ENCODE measurements around the gene JAKMIP1.
"Not testable (repeated sequence)": the region's sequence is repeated elsewhere in the genome, so short reads cannot be mapped to it uniquely, and the experiment has no call there.

Gene JAKMIP1

DNA sequence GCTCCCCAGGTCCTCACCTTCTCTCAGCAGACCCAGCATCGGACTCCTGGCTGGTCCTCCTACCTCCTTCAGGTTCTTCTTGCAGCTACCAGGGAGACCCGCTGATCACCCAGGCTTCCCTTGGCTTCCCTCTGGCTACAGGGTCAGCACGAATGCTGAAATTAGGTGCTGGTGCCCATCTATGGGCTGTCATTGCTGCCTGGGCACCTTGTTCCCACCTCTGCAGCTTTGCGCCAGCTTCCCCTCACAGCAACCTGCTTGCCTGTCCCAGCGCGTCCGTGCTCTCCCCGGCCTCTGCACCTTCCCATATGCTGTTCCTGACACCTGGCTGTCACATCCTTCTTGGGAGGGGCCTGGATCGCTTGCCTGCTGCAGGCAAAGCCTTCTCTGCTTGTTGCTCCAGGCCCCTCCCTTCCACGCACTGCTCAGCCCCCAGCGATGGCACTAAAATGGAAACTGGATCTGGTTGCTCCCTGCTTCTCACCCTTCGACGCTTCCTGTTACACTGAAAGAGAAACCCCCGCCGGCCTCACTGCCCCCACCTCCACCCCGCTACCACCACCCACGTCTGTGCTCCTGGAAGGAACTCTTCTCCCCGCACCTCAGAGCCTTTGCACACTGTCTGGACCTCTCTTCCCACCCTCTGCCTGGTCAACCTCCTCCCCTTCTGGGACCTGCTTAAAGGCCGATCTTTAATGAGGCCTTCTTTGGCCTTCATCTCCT is 204.3 kb downstream of the JAKMIP1 start:
- Histone ChIP-seq H3K27ac (ENCODE audit: low read depth, low read length) (no peak overlapping the region), H3K4me3 (ENCODE audit: low read depth, low read length) (no peak overlapping the region), H3K9ac (ENCODE audit: low read length) (no peak overlapping the region), H3K4me1 (ENCODE audit: control insufficient read depth, insufficient read depth, low read length) (no peaks in the 10 kb centered on the region), H3K36me3 (ENCODE audit: control insufficient read depth, insufficient read depth, low read length) (no peaks in the 10 kb centered on the region), H3K9me3 (ENCODE audit: control insufficient read depth, insufficient read depth, low read depth, low read length) (no peaks in the 10 kb centered on the region), H3K27me3 (ENCODE audit: control insufficient read depth, insufficient read depth, low read length) (peaks cover 11% of the 10 kb centered on the region)

DNA sequence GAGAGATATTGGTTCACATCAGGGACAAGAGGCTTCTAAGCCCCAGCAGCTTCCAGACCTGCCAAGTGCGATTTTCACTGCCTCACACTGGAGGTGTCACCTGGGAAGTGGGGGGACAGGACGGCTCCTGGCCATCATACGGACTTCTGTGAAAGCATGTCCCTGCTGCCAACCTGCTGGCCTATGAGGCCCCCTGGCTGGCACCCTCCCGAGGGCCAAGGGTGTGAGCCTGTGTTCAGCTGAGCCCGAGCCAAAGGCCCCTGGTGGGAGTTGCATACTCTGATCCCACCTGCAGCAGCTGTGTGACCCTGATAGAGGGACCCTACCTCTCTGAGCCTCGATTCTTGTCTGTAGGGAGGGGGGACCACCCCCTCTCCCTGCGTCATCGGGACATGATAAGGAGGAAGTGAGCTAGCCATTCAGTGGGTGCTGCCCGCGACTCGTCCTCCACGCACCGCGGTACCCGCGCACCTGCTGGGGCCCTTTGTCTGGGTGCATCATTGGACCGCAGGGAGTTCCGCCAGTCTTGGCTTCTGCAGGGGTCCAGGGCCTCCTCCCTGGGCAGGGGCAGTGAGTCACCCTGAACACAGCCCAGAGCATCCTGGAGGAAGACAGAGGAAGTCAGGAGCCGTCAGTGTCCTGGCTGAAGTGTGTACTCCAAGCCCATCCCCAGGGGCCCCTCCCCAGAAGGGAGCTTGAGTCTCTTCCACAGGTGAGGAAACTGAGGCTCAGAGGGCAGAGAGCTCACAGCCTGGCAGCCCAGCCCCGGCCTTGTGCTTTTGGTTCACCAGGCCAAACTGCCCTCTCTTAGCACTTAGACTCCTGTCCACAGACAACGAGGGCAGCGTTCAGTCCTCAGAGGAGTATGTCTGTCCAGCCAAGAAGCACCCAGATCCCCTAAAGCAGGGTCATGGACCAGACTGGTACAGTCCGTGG is 206.2 kb downstream of the JAKMIP1 start:
- Histone ChIP-seq H3K9ac (ENCODE audit: low read length) (no peak overlapping the region), H3K9me3 (ENCODE audit: control insufficient read depth, insufficient read depth, low read depth, low read length) (no peaks in the 10 kb centered on the region), H3K27ac (ENCODE audit: low read depth, low read length) (no peak overlapping the region), H3K4me3 (ENCODE audit: low read depth, low read length) (no peak overlapping the region), H3K36me3 (ENCODE audit: control insufficient read depth, insufficient read depth, low read length) (no peaks in the 10 kb centered on the region), H3K4me1 (ENCODE audit: control insufficient read depth, insufficient read depth, low read length) (no peaks in the 10 kb centered on the region), H3K27me3 (ENCODE audit: control insufficient read depth, insufficient read depth, low read length) (peaks cover 7% of the 10 kb centered on the region; the same call in 1 of the 2 replicates)

DNA sequence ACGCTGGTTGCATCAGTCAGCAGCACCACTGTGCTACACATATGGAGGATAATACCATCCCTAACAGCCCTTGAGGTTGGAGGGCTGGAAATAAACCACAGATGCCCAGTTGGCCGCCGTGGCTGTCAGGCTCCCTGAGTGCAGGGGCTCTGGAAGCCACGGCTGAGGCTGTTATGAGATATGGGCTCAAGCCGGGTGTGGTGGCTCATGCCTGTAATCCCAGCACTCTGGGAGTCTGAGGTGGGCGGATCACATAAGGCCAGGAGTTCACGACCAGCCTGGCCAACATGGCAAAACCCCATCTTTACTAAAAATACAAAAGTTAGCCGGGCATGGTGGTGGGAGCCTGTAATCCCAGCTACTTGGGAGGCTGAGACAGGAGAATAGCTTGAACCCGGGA is 207.0 kb downstream of the JAKMIP1 start:
- H3K9ac ChIP-seq (ENCODE audit: low read length); H3K4me1 ChIP-seq (ENCODE audit: control insufficient read depth, insufficient read depth, low read length); H3K4me3 ChIP-seq (ENCODE audit: low read depth, low read length); H3K36me3 ChIP-seq (ENCODE audit: control insufficient read depth, insufficient read depth, low read length); H3K9me3 ChIP-seq (ENCODE audit: control insufficient read depth, insufficient read depth, low read depth, low read length); H3K27me3 ChIP-seq (ENCODE audit: control insufficient read depth, insufficient read depth, low read length); H3K27ac ChIP-seq (ENCODE audit: low read depth, low read length): not testable (repeated sequence)

DNA sequence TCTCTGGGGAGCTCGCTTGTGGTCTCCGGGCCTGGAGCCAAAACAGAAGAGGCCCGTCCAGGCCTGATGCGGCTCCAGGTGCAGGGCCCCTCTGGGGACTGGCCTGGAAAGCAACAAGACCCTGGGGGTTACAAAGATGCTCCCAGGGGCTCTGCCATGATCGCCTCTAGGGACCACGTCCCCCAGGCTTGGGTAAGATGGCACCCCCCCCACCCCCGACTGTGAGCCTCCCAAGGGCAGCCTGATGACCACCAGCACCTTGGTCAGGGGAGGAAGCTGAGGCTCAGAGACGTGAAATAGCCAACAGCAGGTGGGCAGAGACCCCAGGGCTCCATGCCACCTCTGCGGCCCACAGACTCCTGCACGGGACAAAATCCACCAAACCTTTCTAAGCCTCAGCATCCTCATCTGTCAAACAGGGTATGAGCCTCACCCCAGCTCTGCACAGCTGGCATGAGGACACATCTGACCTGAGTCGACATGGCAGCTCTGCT is 207.5 kb downstream of the JAKMIP1 start:
- Histone ChIP-seq H3K9ac (ENCODE audit: low read length) (no peak overlapping the region), H3K36me3 (ENCODE audit: control insufficient read depth, insufficient read depth, low read length) (no peaks in the 10 kb centered on the region), H3K4me1 (ENCODE audit: control insufficient read depth, insufficient read depth, low read length) (no peaks in the 10 kb centered on the region), H3K4me3 (ENCODE audit: low read depth, low read length) (no peak overlapping the region), H3K27me3 (ENCODE audit: control insufficient read depth, insufficient read depth, low read length) (peaks cover 8% of the 10 kb centered on the region), H3K27ac (ENCODE audit: low read depth, low read length) (no peak overlapping the region), H3K9me3 (ENCODE audit: control insufficient read depth, insufficient read depth, low read depth, low read length) (no peaks in the 10 kb centered on the region)

DNA sequence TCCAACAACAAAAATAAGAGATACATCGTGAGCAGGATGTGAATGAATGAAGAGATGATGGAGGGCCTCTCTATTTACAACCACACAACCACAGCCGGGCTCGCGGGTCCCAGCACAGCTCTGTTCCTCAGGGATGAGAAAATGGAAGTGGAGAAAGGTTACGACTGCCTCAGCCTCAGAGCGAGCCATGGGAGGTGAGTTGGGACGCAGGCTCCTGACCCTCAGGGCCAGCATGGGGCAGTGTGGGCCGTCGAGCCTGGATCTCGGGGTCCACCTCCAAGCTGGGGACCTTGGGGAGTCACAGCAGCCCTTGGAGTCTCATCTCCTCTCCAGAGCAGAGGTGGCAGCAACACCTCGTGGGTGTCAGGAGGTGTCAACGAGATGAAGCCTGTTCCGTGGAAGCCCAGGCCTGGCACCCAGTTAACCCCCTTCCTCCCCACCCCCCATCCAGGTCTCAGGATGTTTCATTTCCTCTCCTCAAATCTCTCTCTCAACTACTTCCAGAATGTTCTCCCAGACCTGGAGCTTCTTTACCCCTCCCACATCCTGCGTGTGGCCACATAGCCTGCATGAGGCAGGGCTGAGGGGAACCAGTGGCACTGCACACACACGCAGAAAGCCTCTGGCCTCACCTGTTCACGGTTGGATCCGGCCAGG is 208.1 kb downstream of the JAKMIP1 start:
- no peaks in the 10 kb centered on the region for H3K36me3 ChIP-seq (ENCODE audit: control insufficient read depth, insufficient read depth, low read length)
- no peak overlapping the region for H3K9ac ChIP-seq (ENCODE audit: low read length)
- no peaks in the 10 kb centered on the region for H3K4me1 ChIP-seq (ENCODE audit: control insufficient read depth, insufficient read depth, low read length)
- H3K4me3 ChIP-seq (ENCODE audit: low read depth, low read length) = no peak overlapping the region
- H3K27ac ChIP-seq (ENCODE audit: low read depth, low read length) = no peak overlapping the region
- peaks cover 8% of the 10 kb centered on the region for H3K27me3 ChIP-seq (ENCODE audit: control insufficient read depth, insufficient read depth, low read length)
- no peaks in the 10 kb centered on the region for H3K9me3 ChIP-seq (ENCODE audit: control insufficient read depth, insufficient read depth, low read depth, low read length)

DNA sequence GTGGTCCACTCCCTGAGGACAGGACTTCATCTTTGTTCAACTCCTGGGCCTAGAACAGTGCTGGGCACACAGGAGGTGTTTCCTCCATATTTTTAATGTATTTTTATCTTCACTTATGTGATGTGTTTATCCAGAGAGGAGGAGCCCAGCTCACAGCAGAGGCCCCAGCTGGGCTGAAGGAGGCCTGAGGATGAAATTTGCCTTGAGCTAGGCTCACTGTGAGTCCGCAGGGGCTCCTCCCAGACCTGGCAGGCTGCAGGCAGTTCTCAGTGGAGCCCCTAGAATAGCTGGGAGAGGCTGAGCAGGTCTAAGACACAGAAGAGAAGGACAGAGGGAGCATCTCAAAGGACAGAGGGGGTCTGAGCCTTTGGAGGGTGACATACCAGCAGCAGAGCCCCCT is 208.9 kb downstream of the JAKMIP1 start:
- H3K27me3 ChIP-seq (ENCODE audit: control insufficient read depth, insufficient read depth, low read length) = peaks cover 8% of the 10 kb centered on the region
- H3K36me3 ChIP-seq (ENCODE audit: control insufficient read depth, insufficient read depth, low read length) = no peaks in the 10 kb centered on the region
- H3K9me3 ChIP-seq (ENCODE audit: control insufficient read depth, insufficient read depth, low read depth, low read length) = no peaks in the 10 kb centered on the region
- H3K4me3 ChIP-seq (ENCODE audit: low read depth, low read length) = no peak overlapping the region
- no peak overlapping the region for H3K27ac ChIP-seq (ENCODE audit: low read depth, low read length)
- H3K9ac ChIP-seq (ENCODE audit: low read length) = no peak overlapping the region
- no peaks in the 10 kb centered on the region for H3K4me1 ChIP-seq (ENCODE audit: control insufficient read depth, insufficient read depth, low read length)

DNA sequence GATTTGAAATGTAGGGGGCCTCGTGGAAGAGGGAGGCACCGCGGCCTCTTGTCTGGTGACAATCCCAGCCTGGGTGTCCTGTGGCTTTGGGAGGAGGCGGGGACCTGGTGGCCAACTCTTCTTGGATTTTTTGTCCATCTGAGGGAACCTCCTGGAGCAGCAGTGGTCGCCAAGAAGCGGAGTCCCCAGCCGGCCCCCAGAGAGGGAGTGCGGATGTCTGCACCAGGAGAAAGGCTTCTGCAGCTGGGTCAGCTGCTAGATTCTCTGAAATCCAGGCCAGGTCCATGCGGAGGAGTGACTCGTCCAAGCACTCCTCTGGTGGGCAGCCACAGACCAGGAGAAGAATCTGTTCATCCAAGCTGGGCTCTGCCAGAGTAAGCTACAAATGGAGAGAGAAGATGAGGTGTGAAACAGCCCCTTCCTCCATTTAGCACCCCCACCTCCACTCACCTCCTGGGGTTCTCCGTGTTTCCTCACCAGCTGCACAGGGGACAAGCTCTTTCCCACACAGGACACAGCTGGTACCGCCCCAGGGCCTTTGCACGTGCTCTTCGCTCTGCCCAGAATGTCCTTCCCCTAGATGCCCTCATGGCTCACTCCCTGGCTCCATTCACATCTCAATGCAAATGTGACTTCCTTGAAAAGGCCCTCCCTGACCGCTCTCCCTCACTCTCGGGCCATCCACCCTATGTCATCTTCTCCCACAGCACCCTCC is 209.7 kb downstream of the JAKMIP1 start:
- Histone ChIP-seq H3K4me1 (ENCODE audit: control insufficient read depth, insufficient read depth, low read length) (no peaks in the 10 kb centered on the region), H3K27me3 (ENCODE audit: control insufficient read depth, insufficient read depth, low read length) (peaks cover 8% of the 10 kb centered on the region), H3K9me3 (ENCODE audit: control insufficient read depth, insufficient read depth, low read depth, low read length) (no peaks in the 10 kb centered on the region), H3K36me3 (ENCODE audit: control insufficient read depth, insufficient read depth, low read length) (no peaks in the 10 kb centered on the region), H3K27ac (ENCODE audit: low read depth, low read length) (no peak overlapping the region), H3K9ac (ENCODE audit: low read length) (no peak overlapping the region), H3K4me3 (ENCODE audit: low read depth, low read length) (no peak overlapping the region)

DNA sequence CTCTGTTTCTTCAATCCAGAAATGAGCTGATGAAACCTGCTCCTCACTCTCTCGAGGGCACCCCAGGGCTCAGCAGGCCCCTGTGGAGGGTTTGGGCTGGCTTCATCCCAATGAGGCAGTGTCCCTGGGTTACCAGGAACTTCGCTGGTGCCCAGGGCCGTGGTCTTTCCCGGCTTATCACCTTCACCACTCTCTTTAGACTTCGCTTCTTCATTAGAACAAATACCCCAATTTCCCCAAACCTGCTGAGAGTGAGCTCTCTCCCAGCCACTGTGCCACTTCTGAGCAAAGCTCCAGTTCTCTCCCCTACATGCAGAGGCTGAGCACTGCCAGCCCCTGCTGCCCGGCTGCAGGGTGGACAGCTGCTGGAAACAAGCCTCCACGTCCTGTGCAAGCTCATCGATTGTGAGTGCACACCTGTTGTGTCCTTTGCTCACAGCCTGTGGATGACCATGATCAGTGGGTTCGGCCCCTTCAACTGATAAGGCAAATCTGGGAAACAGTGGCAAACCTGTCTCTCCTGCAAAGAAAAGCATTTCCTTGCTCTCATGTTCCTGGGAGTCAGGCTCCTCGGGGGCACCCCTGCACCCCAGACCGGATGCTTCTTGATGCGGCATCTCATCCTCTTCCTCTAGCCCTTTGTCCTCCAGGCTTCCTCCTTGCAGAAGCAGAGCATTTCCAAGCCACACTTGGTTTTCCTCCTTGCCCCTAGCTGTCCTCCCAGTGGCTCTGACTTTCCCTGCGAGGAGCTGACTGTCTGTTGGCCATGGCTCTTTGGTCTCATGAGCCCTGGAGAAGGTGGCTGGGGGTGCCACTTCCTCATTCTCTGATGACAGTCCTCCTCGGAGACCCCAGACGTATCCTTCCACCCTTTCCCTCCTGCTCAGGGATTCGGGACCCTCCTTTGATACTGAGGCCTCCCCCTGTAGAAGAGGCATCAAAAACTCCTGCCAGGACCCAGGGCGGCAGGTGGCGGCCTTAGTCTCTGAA is 210.8 kb downstream of the JAKMIP1 start:
- Histone ChIP-seq H3K9me3 (ENCODE audit: control insufficient read depth, insufficient read depth, low read depth, low read length) (peaks cover 4% of the 10 kb centered on the region; the same call in 1 of the 2 replicates), H3K4me3 (ENCODE audit: low read depth, low read length) (no peak overlapping the region), H3K4me1 (ENCODE audit: control insufficient read depth, insufficient read depth, low read length) (no peaks in the 10 kb centered on the region)

DNA sequence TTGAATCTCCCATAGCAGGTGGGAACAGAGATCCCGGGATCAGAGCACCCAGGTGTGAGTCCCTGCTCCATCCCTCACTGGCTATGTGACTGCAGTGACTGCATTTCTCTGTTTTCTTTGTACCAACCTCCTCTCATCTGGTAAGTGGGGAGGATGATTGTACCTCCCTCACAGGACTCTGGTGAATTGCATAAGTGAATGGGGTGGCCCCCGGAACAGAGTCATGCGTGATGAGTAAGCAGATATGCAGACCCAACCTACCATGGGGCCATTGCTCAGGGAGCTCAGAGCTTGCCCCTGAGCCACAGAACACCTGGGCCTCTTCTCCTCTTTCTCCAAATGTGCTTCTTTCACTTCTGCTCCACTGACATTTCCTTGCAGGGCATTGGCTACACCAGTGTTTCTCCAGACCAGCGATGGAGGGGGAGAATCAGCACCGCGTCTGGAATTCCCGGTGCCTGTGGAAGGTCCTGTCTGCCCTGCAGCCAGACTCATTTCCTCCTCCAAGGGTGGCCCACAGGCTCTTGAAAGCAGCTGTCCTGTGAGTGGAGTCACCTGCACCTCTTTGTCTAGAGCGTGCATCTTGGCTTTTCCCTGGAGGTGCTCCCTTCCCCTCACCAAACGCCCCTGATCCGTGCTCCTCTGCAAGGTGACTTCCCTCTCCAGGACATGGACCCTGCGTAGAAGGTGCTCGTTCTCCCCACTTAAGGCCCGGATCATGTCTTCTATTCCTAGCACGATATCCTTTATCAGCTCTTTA is 212.1 kb downstream of the JAKMIP1 start:
- no peak overlapping the region for H3K4me3 ChIP-seq (ENCODE audit: low read depth, low read length)
- H3K27me3 ChIP-seq (ENCODE audit: control insufficient read depth, insufficient read depth, low read length) = peaks cover 8% of the 10 kb centered on the region
- H3K27ac ChIP-seq (ENCODE audit: low read depth, low read length) = no peak overlapping the region
- no peak overlapping the region for H3K9ac ChIP-seq (ENCODE audit: low read length)
- no peaks in the 10 kb centered on the region for H3K4me1 ChIP-seq (ENCODE audit: control insufficient read depth, insufficient read depth, low read length)
- H3K36me3 ChIP-seq (ENCODE audit: control insufficient read depth, insufficient read depth, low read length) = no peaks in the 10 kb centered on the region
- peaks cover 14% of the 10 kb centered on the region for H3K9me3 ChIP-seq (ENCODE audit: control insufficient read depth, insufficient read depth, low read depth, low read length)

More for the DNA sequence above, 210.8 kb downstream of the JAKMIP1 start:
- peaks cover 8% of the 10 kb centered on the region for H3K27me3 ChIP-seq (ENCODE audit: control insufficient read depth, insufficient read depth, low read length)
- no peak overlapping the region for H3K27ac ChIP-seq (ENCODE audit: low read depth, low read length)
- H3K9ac ChIP-seq (ENCODE audit: low read length) = no peak overlapping the region
- no peaks in the 10 kb centered on the region for H3K36me3 ChIP-seq (ENCODE audit: control insufficient read depth, insufficient read depth, low read length)
